CD4-positive, alpha-beta memory T cell (primary cell): ENCODE data around the gene LHFPL5. TPM values are rescaled to one million over a fixed set of nuclear protein-coding genes. Genes with fewer than 3 reads are reported as not detected.

Experiments
- CTCF ChIA-PET: fragments of 350-600 bp; sonication (Branson Sonifier 250); formaldehyde crosslinking; loops from one replicate; lab custom pipeline; 2021; ENCODE audit warnings: inconsistent platforms; ENCODE audit not compliant: partially characterized antibody; lab: Charles Lee
- POLR2A ChIA-PET: fragments of 350-600 bp; sonication (Branson Sonifier 250); formaldehyde crosslinking; loops from one replicate; lab custom pipeline; 2021; ENCODE audit not compliant: partially characterized antibody; lab: Charles Lee
- DNase-seq, 5 donors: peaks; one replicate each; pipeline versions ENCODE4 v3.0.0 to v3.0.0-alpha.2; 2020 to 2022; ENCODE audit warnings: mixed read lengths in 1 of 5
- H3K27ac ChIP-seq: one replicate; pipeline ENCODE4 v1.7.0; 2013; ENCODE audit warnings: low read depth, low read length
- H3K27me3 ChIP-seq: 2 replicates; pipeline ENCODE4 v1.7.0; 2013; ENCODE audit warnings: mild to moderate bottlenecking, low read length, moderate library complexity; ENCODE audit not compliant: insufficient read depth
- H3K36me3 ChIP-seq: 2 replicates; pipeline ENCODE4 v1.7.0; 2013; ENCODE audit warnings: mild to moderate bottlenecking, low read length, moderate library complexity; ENCODE audit not compliant: insufficient read depth
- H3K4me1 ChIP-seq: 2 replicates; pipeline ENCODE4 v1.7.0; 2013; ENCODE audit warnings: mild to moderate bottlenecking, low read length, moderate library complexity; ENCODE audit not compliant: insufficient read depth
- H3K4me3 ChIP-seq, 2 donors: one replicate each; pipeline ENCODE4 v1.7.0; 2013; ENCODE audit warnings: low read length in 2 of 2, mild to moderate bottlenecking in 1 of 2
- H3K9me3 ChIP-seq, 2 donors: one replicate each; pipeline ENCODE4 v1.7.0; 2013; ENCODE audit warnings: low read length in 2 of 2, control low read depth in 1 of 2; ENCODE audit not compliant: control insufficient read depth in 1 of 2
- H3K27ac Mint-ChIP-seq, 7 donors: one replicate each; pipeline ENCODE4 v1.8.0; 2020 to 2021; ENCODE audit warnings: mixed read lengths in 7 of 7, mild to moderate bottlenecking in 6 of 7, inconsistent platforms in 3 of 7, moderate library complexity in 3 of 7
- H3K27me3 Mint-ChIP-seq, 2 donors: one replicate each; pipeline ENCODE4 v1.8.0; 2020 to 2021; ENCODE audit warnings: mixed read lengths in 2 of 2
- H3K36me3 Mint-ChIP-seq, 2 donors: one replicate each; pipeline ENCODE4 v1.8.0; 2020 to 2021; ENCODE audit warnings: mixed read lengths in 2 of 2, inconsistent platforms in 1 of 2, mild to moderate bottlenecking in 1 of 2
- H3K4me1 Mint-ChIP-seq, 4 donors: one replicate each; pipeline ENCODE4 v1.8.0; 2020 to 2021; ENCODE audit warnings: mixed read lengths in 4 of 4, mild to moderate bottlenecking in 1 of 4
- H3K4me3 Mint-ChIP-seq, 8 donors: one replicate each; pipeline ENCODE4 v1.8.0; 2020 to 2021; ENCODE audit warnings: mixed read lengths in 8 of 8, mild to moderate bottlenecking in 7 of 8, moderate library complexity in 6 of 8, inconsistent platforms in 3 of 8
- H3K9me3 Mint-ChIP-seq, 8 donors: one replicate each; pipeline ENCODE4 v1.8.0; 2020 to 2021; ENCODE audit warnings: mixed read lengths in 8 of 8, mild to moderate bottlenecking in 5 of 8, inconsistent platforms in 3 of 8, moderate library complexity in 1 of 8
- intact Hi-C: fragments of 100-400 bp; cut with micrococcal nuclease; formaldehyde crosslinking; loops from one replicate; pipeline ENCODE4 v1.15.1; 2023
- polyA plus RNA-seq, 2 donors: library from polyadenylated mRNA; unstranded; fragments of 300-500 nt; fragmentation: Illumina TruSeq; gene quantifications; one replicate each; pipeline ENCODE4 v1.2.3, GENCODE V29; 2021
- total RNA-seq, 2 experiments: library from RNA; stranded (reverse); gene quantifications; one replicate each; pipeline ENCODE4 v1.2.3, GENCODE V29; 2021

Gene LHFPL5
- total and polyA plus RNA-seq, 4 experiments from 2014 or later: not detected

- intact Hi-C loops: no loop called here
- no peaks in the 10 kb centered on the region for H3K27me3 ChIP-seq
- no peaks in the 10 kb centered on the region for H3K4me1 ChIP-seq
- ChIA-PET CTCF (no interaction called here), POLR2A (no interaction called here)
- no peaks in the 10 kb centered on the region for H3K9me3 ChIP-seq
- peaks cover 36% of the 10 kb centered on the region for H3K36me3 ChIP-seq
- H3K9me3 Mint-ChIP-seq: no peaks in the 10 kb centered on the region
- peaks cover 71 to 77% of the 10 kb centered on the region in 2 donors for H3K36me3 Mint-ChIP-seq
- no peaks in the 10 kb centered on the region for H3K27me3 Mint-ChIP-seq
- H3K4me1 Mint-ChIP-seq: peaks cover 0 to 2% (median 0%) of the 10 kb centered on the region in 4 donors
- no peak for DNase-seq
- H3K4me3 ChIP-seq: no peak overlapping the region
- no peak overlapping the region for H3K27ac ChIP-seq
- no peak overlapping the region for H3K4me3 Mint-ChIP-seq
- H3K27ac Mint-ChIP-seq: no peak overlapping the region
These were observed 51.1 kb downstream of the LHFPL5 start for GRCh38 chr6:35856250-35856649.

DNA sequence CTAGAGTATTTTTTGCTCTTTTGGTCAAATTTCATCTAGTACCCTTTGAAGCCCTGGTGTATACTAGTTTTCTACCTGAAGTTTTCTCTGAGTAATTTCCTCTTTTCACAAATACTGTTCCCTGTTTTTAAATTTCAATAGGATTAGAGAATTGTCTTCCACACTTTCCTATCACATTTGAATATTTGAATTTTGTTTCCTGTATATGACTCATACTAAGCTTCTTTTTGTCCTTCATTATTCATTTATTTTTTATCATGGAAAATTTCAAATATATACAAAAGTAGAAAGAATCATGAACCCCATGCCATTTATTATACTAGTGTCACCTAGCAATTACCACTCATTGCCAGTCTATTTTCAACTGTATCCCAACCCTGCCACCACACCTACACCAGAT, 52.7 kb downstream of the LHFPL5 start:
- intact Hi-C loops: no loop called here
- peak overlapping the region in 2 of 7 donors; percentile 22 to 42 for H3K27ac Mint-ChIP-seq
- Histone ChIP-seq H3K36me3 (peaks cover 37% of the 10 kb centered on the region), H3K27ac (no peak overlapping the region), H3K4me3 (no peak overlapping the region), H3K9me3 (no peaks in the 10 kb centered on the region), H3K4me1 (no peaks in the 10 kb centered on the region), H3K27me3 (no peaks in the 10 kb centered on the region)
- no peak for DNase-seq
- CTCF ChIA-PET: no interaction called here
- H3K4me1 Mint-ChIP-seq: peaks cover 0 to 3% (median under 1%) of the 10 kb centered on the region in 4 donors
- no peaks in the 10 kb centered on the region for H3K27me3 Mint-ChIP-seq
- H3K36me3 Mint-ChIP-seq: peaks cover 70 to 74% of the 10 kb centered on the region in 2 donors
- POLR2A ChIA-PET: no interaction called here
- H3K9me3 Mint-ChIP-seq: no peaks in the 10 kb centered on the region
- no peak overlapping the region for H3K4me3 Mint-ChIP-seq

DNA sequence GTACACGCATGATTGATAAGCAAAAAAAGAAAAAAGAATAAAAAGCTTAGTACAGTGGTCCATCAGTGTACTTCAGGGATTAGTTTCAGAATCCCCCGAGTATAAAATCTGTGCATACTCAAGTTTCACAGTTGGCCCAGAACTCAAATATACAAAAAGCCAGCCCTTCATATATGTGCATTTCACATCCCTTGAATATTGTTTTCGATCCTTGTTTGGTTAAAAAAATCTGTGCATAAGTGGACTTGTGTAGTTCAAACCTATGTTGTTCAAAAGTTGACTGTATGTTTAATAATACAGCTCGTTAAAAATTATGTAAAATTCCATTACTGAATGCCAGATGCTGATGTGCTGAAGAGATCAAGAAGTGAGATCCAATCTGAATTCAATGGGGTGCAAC, 54.2 kb downstream of the LHFPL5 start:
- no peak for DNase-seq
- H3K4me3 ChIP-seq: no peak overlapping the region
- no peaks in the 10 kb centered on the region for H3K27me3 ChIP-seq
- Mint-ChIP-seq H3K36me3 (peaks cover 68 to 70% of the 10 kb centered on the region in 2 donors), H3K4me1 (peaks cover 0 to 5% (median 1%) of the 10 kb centered on the region in 4 donors), H3K9me3 (no peaks in the 10 kb centered on the region), H3K27me3 (no peaks in the 10 kb centered on the region), H3K4me3 (no peak overlapping the region), H3K27ac (no peak overlapping the region)
- no peak overlapping the region for H3K27ac ChIP-seq
- ChIA-PET CTCF (no interaction called here), POLR2A (no interaction called here)
- intact Hi-C loops: no loop called here
- H3K9me3 ChIP-seq: no peaks in the 10 kb centered on the region
- peaks cover 32% of the 10 kb centered on the region for H3K36me3 ChIP-seq
- no peaks in the 10 kb centered on the region for H3K4me1 ChIP-seq

Other genes starting within 250 kb of the LHFPL5 start
- gene FKBP5, start 116.4 kb upstream of the LHFPL5 start, total RNA-seq: 10 to 100 TPM; 72.9 to 74.2 TPM
- gene FKBP5, start 116.4 kb upstream of the LHFPL5 start, polyA plus RNA-seq: 100 to 1,000 TPM in 1 of 2 donors, 10 to 100 TPM in 1; 94.2 to 233 TPM
- gene ARMC12, start 68.3 kb upstream of the LHFPL5 start, total RNA-seq: 1 to 10 TPM in 1 of 2 experiments, under 1 TPM in 1; 0.69 to 1.3 TPM
- under 1 TPM in 1 of 2 donors, not detected in 1; 0.28 TPM for gene ARMC12, start 68.3 kb upstream of the LHFPL5 start, polyA plus RNA-seq
- not detected for gene CLPSL2, start 28.8 kb upstream of the LHFPL5 start, total RNA-seq
- gene CLPSL2, start 28.8 kb upstream of the LHFPL5 start, polyA plus RNA-seq: not detected
- not detected for gene CLPSL1, start 24.3 kb upstream of the LHFPL5 start, total RNA-seq
- gene CLPSL1, start 24.3 kb upstream of the LHFPL5 start, polyA plus RNA-seq: not detected
- gene CLPS, start 8.0 kb upstream of the LHFPL5 start, total RNA-seq: not detected
- gene CLPS, start 8.0 kb upstream of the LHFPL5 start, polyA plus RNA-seq: not detected
- 10 to 100 TPM; 47.6 to 52.0 TPM for gene SRPK1, start 115.7 kb downstream of the LHFPL5 start, total RNA-seq
- 10 to 100 TPM; 51.2 to 57.5 TPM for gene SRPK1, start 115.7 kb downstream of the LHFPL5 start, polyA plus RNA-seq
- under 1 TPM in 1 of 2 experiments, not detected in 1; 0.09 TPM for gene SLC26A8, start 219.3 kb downstream of the LHFPL5 start, total RNA-seq
- gene SLC26A8, start 219.3 kb downstream of the LHFPL5 start, polyA plus RNA-seq: not detected
- 10 to 100 TPM; 58.9 to 64.3 TPM for gene MAPK14, start 222.5 kb downstream of the LHFPL5 start, total RNA-seq
- gene MAPK14, start 222.5 kb downstream of the LHFPL5 start, polyA plus RNA-seq: 10 to 100 TPM; 38.5 to 48.6 TPM